GM23338 (cell line): Measurements from ENCODE around the gene HHAT. TPM values are rescaled to one million over a fixed set of nuclear protein-coding genes. Genes with fewer than 3 reads are reported as not detected.

Experiments used
- ATAC-seq: fragments of 200-7000 bp; cut with Tn5 transposase; 3 replicates; pipeline ENCODE4 v1.9.1; 2020
- DNase-seq: peaks from one replicate; pipeline ENCODE4 v3.0.0-alpha.2; 2015; ENCODE audit warnings: low spot score
- H2AFZ ChIP-seq: fragments of 200-600 bp; sonication (generic); 2 replicates; pipeline ENCODE4 v1.8.0; 2016; ENCODE audit warnings: antibody characterized with exemption, mild to moderate bottlenecking, moderate library complexity
- H3F3A ChIP-seq: fragments of 200-600 bp; sonication (generic); replicated peaks from 2 replicates; pipeline ENCODE4 v1.8.0; 2017; ENCODE audit warnings: antibody characterized with exemption, mixed run types, low read depth
- H3K27ac ChIP-seq: fragments of 200-600 bp; sonication (generic); 2 replicates; pipeline ENCODE4 v1.6.1; 2016; ENCODE audit warnings: low read depth
- H3K27me3 ChIP-seq: fragments of 200-600 bp; sonication (generic); 2 replicates; pipeline ENCODE4 v1.8.0; 2016; ENCODE audit warnings: mild to moderate bottlenecking, mixed run types, moderate library complexity; ENCODE audit not compliant: insufficient read depth
- H3K36me3 ChIP-seq: fragments of 200-600 bp; sonication (generic); 2 replicates; pipeline ENCODE4 v1.8.0; 2016; ENCODE audit warnings: mild to moderate bottlenecking; ENCODE audit not compliant: insufficient read depth
- H3K4me1 ChIP-seq: fragments of 200-600 bp; sonication (generic); 2 replicates; pipeline ENCODE4 v1.8.0; 2016; ENCODE audit warnings: mild to moderate bottlenecking, moderate library complexity; ENCODE audit not compliant: insufficient read depth
- H3K4me2 ChIP-seq: fragments of 200-600 bp; sonication (generic); 2 replicates; pipeline ENCODE4 v1.7.1; 2017; ENCODE audit warnings: mixed run types
- H3K4me3 ChIP-seq: fragments of 200-600 bp; sonication (generic); 2 replicates; pipeline ENCODE4 v1.6.1; 2016; ENCODE audit warnings: mixed run types
- H3K79me2 ChIP-seq: fragments of 200-600 bp; sonication (generic); replicated peaks from 2 replicates; pipeline ENCODE4 v1.8.0; 2017; ENCODE audit warnings: mild to moderate bottlenecking; ENCODE audit not compliant: insufficient read depth
- H3K9me2 ChIP-seq: fragments of 200-600 bp; sonication (generic); 2 replicates; pipeline ENCODE4 v1.8.0; 2017; ENCODE audit not compliant: insufficient read depth
- H4K20me1 ChIP-seq: fragments of 200-600 bp; sonication (generic); replicated peaks from 2 replicates; pipeline ENCODE4 v1.8.0; 2017; ENCODE audit warnings: mild to moderate bottlenecking; ENCODE audit not compliant: insufficient read depth
- H3K27ac Mint-ChIP-seq: 2 replicates; pipeline ENCODE4 v1.8.0; 2020; ENCODE audit warnings: inconsistent platforms, mild to moderate bottlenecking, moderate library complexity, mixed read lengths
- H3K27me3 Mint-ChIP-seq: 3 replicates; pipeline ENCODE4 v1.8.0; 2022; ENCODE audit warnings: low read depth, mild to moderate bottlenecking, moderate library complexity, mixed read lengths, inconsistent platforms; ENCODE audit not compliant: insufficient read depth, poor library complexity
- H3K36me3 Mint-ChIP-seq: 3 replicates; pipeline ENCODE4 v1.8.0; 2021; ENCODE audit warnings: low read depth, mild to moderate bottlenecking, inconsistent platforms, moderate library complexity, mixed read lengths
- H3K4me1 Mint-ChIP-seq: 3 replicates; pipeline ENCODE4 v1.8.0; 2020; ENCODE audit warnings: mild to moderate bottlenecking, inconsistent platforms, mixed read lengths
- H3K4me3 Mint-ChIP-seq: 3 replicates; pipeline ENCODE4 v1.8.0; 2021; ENCODE audit warnings: moderate library complexity, mild to moderate bottlenecking, inconsistent platforms, mixed read lengths
- H3K9me3 Mint-ChIP-seq: 3 replicates; pipeline ENCODE4 v1.8.0; 2020; ENCODE audit warnings: moderate library complexity, mild to moderate bottlenecking, inconsistent platforms, mixed read lengths
- CREB1 ChIP-seq: fragments of 250-450 bp; sonication (Bioruptor Pico); IDR thresholded peaks from 2 replicates; pipeline ENCODE4 v1.5.0; 2020; ENCODE audit warnings: low read depth, mild to moderate bottlenecking, moderate library complexity
- CTCF ChIP-seq, 2 experiments: fragments of 200-600 bp in 1 of 2; sonication (generic) in 1 of 2; conservative IDR thresholded peaks; 2 replicates each; pipeline versions ENCODE4 v1.5.1 to v1.6.1; 2016 to 2017; ENCODE audit warnings: antibody characterized with exemption in 2 of 2, low read depth in 2 of 2, mild to moderate bottlenecking in 2 of 2, moderate library complexity in 1 of 2
- ETS1 ChIP-seq: IDR thresholded peaks from 2 replicates; pipeline ENCODE4 v1.6.1; 2016; ENCODE audit warnings: antibody characterized with exemption
- EZH2 ChIP-seq: fragments of 200-600 bp; sonication (generic); IDR thresholded peaks from one replicate; pipeline ENCODE4 v1.8.0; 2017; ENCODE audit warnings: antibody characterized with exemption, mild to moderate bottlenecking, low read depth; ENCODE audit not compliant: unreplicated experiment
- EZH2phosphoT487 ChIP-seq: fragments of 200-600 bp; sonication (generic); IDR thresholded peaks from one replicate; pipeline ENCODE4 v1.8.1; 2018; ENCODE audit warnings: antibody characterized with exemption; ENCODE audit not compliant: unreplicated experiment
- JUNB ChIP-seq: IDR thresholded peaks from one replicate; pipeline ENCODE4 v1.6.1; 2016; ENCODE audit warnings: antibody characterized with exemption; ENCODE audit not compliant: unreplicated experiment
- NANOG ChIP-seq: IDR thresholded peaks from 2 replicates; pipeline ENCODE4 v1.6.1; 2016; ENCODE audit warnings: antibody characterized with exemption, borderline replicate concordance
- POLR2AphosphoS5 ChIP-seq: IDR thresholded peaks from 2 replicates; pipeline ENCODE4 v1.6.1; 2016; ENCODE audit warnings: antibody characterized with exemption, low read depth
- STAT1 ChIP-seq: IDR thresholded peaks from one replicate; pipeline ENCODE4 v1.6.1; 2016; ENCODE audit warnings: antibody characterized with exemption; ENCODE audit not compliant: unreplicated experiment
- ZNF114 ChIP-seq: fragments of 250-450 bp; sonication (Bioruptor Pico); IDR thresholded peaks from 2 replicates; pipeline ENCODE4 v1.5.0; 2020; ENCODE audit warnings: mild to moderate bottlenecking, moderate library complexity
- polyA plus RNA-seq: library from polyadenylated mRNA; unstranded; fragments of >200 nt; fragmentation: Nextera tagmentation; extraction: Ambion mirVana; gene quantifications from 2 replicates; pipeline ENCODE4 v1.2.1, GENCODE V29; 2016
- total RNA-seq: library from RNA; depleted of rRNA; stranded (reverse); fragments of >200 nt; shearing (Covaris generic); gene quantifications from 2 replicates; pipeline ENCODE4 v1.2.3, GENCODE V29; 2014
- TF ChIP-seq, protein P1 (sequence below): IDR thresholded peaks from one replicate; pipeline ENCODE4 v1.6.1; 2018; ENCODE audit warnings: antibody characterized with exemption; ENCODE audit not compliant: unreplicated experiment

Gene HHAT
- total and polyA plus RNA-seq, 2 experiments from 2014 or later, result 0.11 to 0.66 TPM

- Mint-ChIP-seq H3K4me3 (no peak overlapping the region), H3K36me3 (no peaks in the 10 kb centered on the region), H3K27ac (no peak overlapping the region; the same call in 1 of the 2 replicates), H3K4me1 (no peaks in the 10 kb centered on the region), H3K9me3 (no peaks in the 10 kb centered on the region), H3K27me3 (peaks cover 2% of the 10 kb centered on the region)
- no peaks in the 10 kb centered on the region for H3K36me3 ChIP-seq
- H3K4me3 ChIP-seq, result no peak overlapping the region
- no peaks in the 10 kb centered on the region for H3F3A ChIP-seq
- no peak overlapping the region for H3K4me2 ChIP-seq
- H3K27me3 ChIP-seq, result no peaks in the 10 kb centered on the region
- no peaks in the 10 kb centered on the region for H3K4me1 ChIP-seq
- H2AFZ ChIP-seq, result no peak overlapping the region
- 0 out of 2 replicates have a peak, but pooled peaks cover 4% of the 10 kb centered on the region for H3K9me2 ChIP-seq
- ATAC-seq (no peak), DNase-seq (no peak)
- H3K27ac ChIP-seq, result no peak overlapping the region
- no peaks in the 10 kb centered on the region for H3K79me2 ChIP-seq
- TF ChIP-seq POLR2AphosphoS5, result no peak
- TF ChIP-seq NANOG, result no peak
- TF ChIP-seq ETS1, result no peak
- no peak for TF ChIP-seq CREB1 (CRISPR knock-in tag)
- TF ChIP-seq CTCF (conservative IDR thresholded peaks at IDR 0.05; ENCODE audit: low read depth in 2 of 2), result no peak
- no peaks in the 10 kb centered on the region for H4K20me1 ChIP-seq
These were observed 276.4 kb downstream of the HHAT start for GRCh38 chr1:210605099-210605498.

DNA sequence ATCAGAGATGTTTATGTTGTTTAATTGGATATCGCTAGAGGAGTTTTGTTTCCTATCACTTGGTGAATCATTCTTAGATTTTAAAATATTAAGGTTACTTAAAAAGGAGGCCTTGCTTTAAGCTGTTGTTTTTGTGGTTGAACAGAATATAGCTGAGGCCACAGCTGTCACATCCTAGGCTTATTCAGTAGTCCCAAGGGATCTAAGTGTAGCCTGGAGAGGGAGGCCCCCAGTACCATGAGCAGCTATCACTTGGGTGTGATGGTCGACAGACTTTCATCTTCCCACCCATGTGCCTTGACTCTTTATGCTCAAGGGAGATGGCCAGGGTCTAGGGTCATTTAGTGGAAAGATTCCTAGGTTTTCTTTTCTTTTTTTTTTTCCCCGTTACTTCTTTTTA, 278.7 kb downstream of the HHAT start:
- no peaks in the 10 kb centered on the region for H3K36me3 ChIP-seq
- no peak overlapping the region for H3K4me3 ChIP-seq
- H2AFZ ChIP-seq, result no peak overlapping the region
- peaks cover 4% of the 10 kb centered on the region; the same call in 1 of the 2 replicates for H3K9me2 ChIP-seq
- no peak overlapping the region for H3K27ac ChIP-seq
- no peak overlapping the region for H3K4me2 ChIP-seq
- H3K27me3 Mint-ChIP-seq, result no peaks in the 10 kb centered on the region
- no peak for ATAC-seq
- DNase-seq, result no peak
- no peaks in the 10 kb centered on the region for H4K20me1 ChIP-seq
- no peaks in the 10 kb centered on the region for H3K4me1 ChIP-seq
- no peaks in the 10 kb centered on the region for H3K9me3 Mint-ChIP-seq
- no peak overlapping the region for H3K4me3 Mint-ChIP-seq
- H3F3A ChIP-seq, result no peaks in the 10 kb centered on the region
- no peaks in the 10 kb centered on the region for H3K79me2 ChIP-seq
- no peaks in the 10 kb centered on the region for H3K36me3 Mint-ChIP-seq
- H3K4me1 Mint-ChIP-seq, result no peaks in the 10 kb centered on the region
- no peak overlapping the region for H3K27ac Mint-ChIP-seq
- no peaks in the 10 kb centered on the region for H3K27me3 ChIP-seq
- no peak for TF ChIP-seq EZH2phosphoT487
- TF ChIP-seq, protein P1, sequence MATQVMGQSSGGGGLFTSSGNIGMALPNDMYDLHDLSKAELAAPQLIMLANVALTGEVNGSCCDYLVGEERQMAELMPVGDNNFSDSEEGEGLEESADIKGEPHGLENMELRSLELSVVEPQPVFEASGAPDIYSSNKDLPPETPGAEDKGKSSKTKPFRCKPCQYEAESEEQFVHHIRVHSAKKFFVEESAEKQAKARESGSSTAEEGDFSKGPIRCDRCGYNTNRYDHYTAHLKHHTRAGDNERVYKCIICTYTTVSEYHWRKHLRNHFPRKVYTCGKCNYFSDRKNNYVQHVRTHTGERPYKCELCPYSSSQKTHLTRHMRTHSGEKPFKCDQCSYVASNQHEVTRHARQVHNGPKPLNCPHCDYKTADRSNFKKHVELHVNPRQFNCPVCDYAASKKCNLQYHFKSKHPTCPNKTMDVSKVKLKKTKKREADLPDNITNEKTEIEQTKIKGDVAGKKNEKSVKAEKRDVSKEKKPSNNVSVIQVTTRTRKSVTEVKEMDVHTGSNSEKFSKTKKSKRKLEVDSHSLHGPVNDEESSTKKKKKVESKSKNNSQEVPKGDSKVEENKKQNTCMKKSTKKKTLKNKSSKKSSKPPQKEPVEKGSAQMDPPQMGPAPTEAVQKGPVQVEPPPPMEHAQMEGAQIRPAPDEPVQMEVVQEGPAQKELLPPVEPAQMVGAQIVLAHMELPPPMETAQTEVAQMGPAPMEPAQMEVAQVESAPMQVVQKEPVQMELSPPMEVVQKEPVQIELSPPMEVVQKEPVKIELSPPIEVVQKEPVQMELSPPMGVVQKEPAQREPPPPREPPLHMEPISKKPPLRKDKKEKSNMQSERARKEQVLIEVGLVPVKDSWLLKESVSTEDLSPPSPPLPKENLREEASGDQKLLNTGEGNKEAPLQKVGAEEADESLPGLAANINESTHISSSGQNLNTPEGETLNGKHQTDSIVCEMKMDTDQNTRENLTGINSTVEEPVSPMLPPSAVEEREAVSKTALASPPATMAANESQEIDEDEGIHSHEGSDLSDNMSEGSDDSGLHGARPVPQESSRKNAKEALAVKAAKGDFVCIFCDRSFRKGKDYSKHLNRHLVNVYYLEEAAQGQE, result no peak
- no peak for TF ChIP-seq ZNF114
- TF ChIP-seq ETS1, result no peak
- no peak for TF ChIP-seq POLR2AphosphoS5
- no peak for TF ChIP-seq JUNB
- no peak for TF ChIP-seq STAT1
- no peak for TF ChIP-seq NANOG
- no peak for TF ChIP-seq CTCF (conservative IDR thresholded peaks at IDR 0.05; ENCODE audit: low read depth in 2 of 2)
- TF ChIP-seq EZH2, result no peak
- TF ChIP-seq CREB1 (CRISPR knock-in tag), result no peak
